OCI-LY1 (cell line): ENCODE measurements around the gene SDK2.

Experiments
- H2AFZ ChIP-seq: fragments of 200-600 bp; sonication (generic), shearing (Covaris generic); 2 replicates; pipeline ENCODE4 v1.6.0; 2014; ENCODE audit warnings: antibody characterized with exemption, mild to moderate bottlenecking, low read length
- H3F3A ChIP-seq: fragments of 200-600 bp; sonication (generic), shearing (Covaris generic); 2 replicates; pipeline ENCODE4 v1.6.0; 2014; ENCODE audit warnings: mild to moderate bottlenecking, antibody characterized with exemption, low read length, moderate library complexity; ENCODE audit not compliant: insufficient read depth
- H3K27ac ChIP-seq: fragments of 200-600 bp; sonication (generic); 2 replicates; pipeline ENCODE4 v1.5.1; 2014; ENCODE audit warnings: low read length, mixed run types, mild to moderate bottlenecking, low read depth; ENCODE audit not compliant: poor library complexity, severe bottlenecking
- H3K27me3 ChIP-seq: fragments of 200-600 bp; sonication (generic); 2 replicates; pipeline ENCODE4 v1.6.0; 2014; ENCODE audit warnings: antibody characterized with exemption, mild to moderate bottlenecking, low read length, moderate library complexity; ENCODE audit not compliant: insufficient read depth
- H3K36me3 ChIP-seq: fragments of 200-600 bp; sonication (generic); 2 replicates; pipeline ENCODE4 v1.6.1; 2014; ENCODE audit warnings: mild to moderate bottlenecking, antibody characterized with exemption, low read length, moderate library complexity, mixed read lengths; ENCODE audit not compliant: insufficient read depth
- H3K4me1 ChIP-seq: fragments of 200-600 bp; sonication (generic); 2 replicates; pipeline ENCODE4 v1.5.1; 2014; ENCODE audit warnings: mild to moderate bottlenecking, low read length, moderate library complexity; ENCODE audit not compliant: insufficient read depth, severe bottlenecking
- H3K4me2 ChIP-seq: fragments of 200-600 bp; sonication (generic), shearing (Covaris generic); 2 replicates; pipeline ENCODE4 v1.6.1; 2014; ENCODE audit warnings: low read length
- H3K4me3 ChIP-seq: fragments of 200-600 bp; sonication (generic); 2 replicates; pipeline ENCODE4 v1.5.1; 2014; ENCODE audit warnings: low read length, low read depth, mild to moderate bottlenecking, mixed read lengths; ENCODE audit not compliant: poor library complexity, severe bottlenecking
- H3K79me2 ChIP-seq: fragments of 200-600 bp; shearing (Covaris generic); 2 replicates; pipeline ENCODE4 v1.6.1; 2016; ENCODE audit warnings: mixed run types, low read length, mixed read lengths; ENCODE audit not compliant: insufficient read depth
- H3K9ac ChIP-seq: fragments of 200-600 bp; sonication (generic), shearing (Covaris generic); 2 replicates; pipeline ENCODE4 v1.6.1; 2014; ENCODE audit warnings: mild to moderate bottlenecking, low read length, mixed read lengths
- H3K9me2 ChIP-seq: fragments of 200-600 bp; sonication (generic), shearing (Covaris generic); 2 replicates; pipeline ENCODE4 v1.6.1; 2014; ENCODE audit warnings: low read depth, mild to moderate bottlenecking, low read length, mixed read lengths
- H3K9me3 ChIP-seq: fragments of 200-600 bp; shearing (Covaris generic); 2 replicates; pipeline ENCODE4 v1.6.1; 2014; ENCODE audit warnings: low read length, mixed read lengths
- H4K20me1 ChIP-seq: fragments of 200-600 bp; sonication (generic), shearing (Covaris generic); 2 replicates; pipeline ENCODE4 v1.6.0; 2016; ENCODE audit warnings: mild to moderate bottlenecking, low read length; ENCODE audit not compliant: insufficient read depth
- EZH2 ChIP-seq: fragments of 200-600 bp; sonication (generic), shearing (Covaris generic); IDR thresholded peaks from 2 replicates; pipeline ENCODE4 v1.8.0; 2017; ENCODE audit warnings: borderline replicate concordance, mixed run types, mild to moderate bottlenecking, antibody characterized with exemption, low read length, moderate library complexity, mixed read lengths
- TF ChIP-seq, protein P1 (sequence below): fragments of 200-600 bp; sonication (generic), shearing (Covaris generic); IDR thresholded peaks from 2 replicates; pipeline ENCODE4 v1.5.1; 2017; ENCODE audit warnings: mild to moderate bottlenecking, antibody characterized with exemption, low read length, moderate library complexity, mixed read lengths

The SDK2 gene

GRCh38 chr17:73430848-73431247 is 213.4 kb downstream of the SDK2 start:
- H3K4me2 ChIP-seq = no peak overlapping the region

DNA sequence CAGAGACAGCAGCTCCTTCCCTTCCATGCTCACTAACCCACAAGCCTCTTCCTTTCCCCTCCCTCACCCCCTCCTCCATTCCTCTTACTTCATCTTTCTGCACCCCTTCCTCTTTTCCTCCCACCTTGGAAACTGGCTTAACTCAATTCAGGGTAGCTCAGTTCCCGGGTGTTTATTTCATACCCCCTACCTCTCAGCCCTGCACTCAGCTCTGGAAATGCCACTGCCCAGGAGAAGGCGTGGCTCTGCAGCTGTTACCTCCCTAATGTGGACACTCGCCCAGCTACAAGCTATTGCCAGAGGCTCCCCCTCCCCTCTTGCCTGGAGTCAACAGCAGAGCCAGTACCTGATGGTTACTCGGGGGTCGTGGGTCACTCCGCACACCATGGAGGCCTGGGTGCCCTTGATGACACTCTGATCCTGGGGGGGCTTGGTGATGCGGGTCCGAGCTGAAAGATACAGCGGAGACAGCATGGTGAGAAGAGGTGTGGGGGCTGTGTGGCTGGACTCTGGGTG is 214.0 kb downstream of the SDK2 start:
- Histone ChIP-seq H3K27me3 (0 out of 2 replicates have a peak, but pooled peaks cover 4% of the 10 kb centered on the region), H3K27ac (no peak overlapping the region), H2AFZ (no peak overlapping the region), H3K9me3 (no peaks in the 10 kb centered on the region), H3K36me3 (no peaks in the 10 kb centered on the region), H4K20me1 (no peaks in the 10 kb centered on the region), H3F3A (no peaks in the 10 kb centered on the region), H3K9me2 (no peaks in the 10 kb centered on the region), H3K79me2 (no peaks in the 10 kb centered on the region), H3K4me2 (no peak overlapping the region), H3K4me3 (no peak overlapping the region), H3K9ac (no peak overlapping the region), H3K4me1 (no peaks in the 10 kb centered on the region)
- TF ChIP-seq EZH2 = no peak
- TF ChIP-seq, protein P1, sequence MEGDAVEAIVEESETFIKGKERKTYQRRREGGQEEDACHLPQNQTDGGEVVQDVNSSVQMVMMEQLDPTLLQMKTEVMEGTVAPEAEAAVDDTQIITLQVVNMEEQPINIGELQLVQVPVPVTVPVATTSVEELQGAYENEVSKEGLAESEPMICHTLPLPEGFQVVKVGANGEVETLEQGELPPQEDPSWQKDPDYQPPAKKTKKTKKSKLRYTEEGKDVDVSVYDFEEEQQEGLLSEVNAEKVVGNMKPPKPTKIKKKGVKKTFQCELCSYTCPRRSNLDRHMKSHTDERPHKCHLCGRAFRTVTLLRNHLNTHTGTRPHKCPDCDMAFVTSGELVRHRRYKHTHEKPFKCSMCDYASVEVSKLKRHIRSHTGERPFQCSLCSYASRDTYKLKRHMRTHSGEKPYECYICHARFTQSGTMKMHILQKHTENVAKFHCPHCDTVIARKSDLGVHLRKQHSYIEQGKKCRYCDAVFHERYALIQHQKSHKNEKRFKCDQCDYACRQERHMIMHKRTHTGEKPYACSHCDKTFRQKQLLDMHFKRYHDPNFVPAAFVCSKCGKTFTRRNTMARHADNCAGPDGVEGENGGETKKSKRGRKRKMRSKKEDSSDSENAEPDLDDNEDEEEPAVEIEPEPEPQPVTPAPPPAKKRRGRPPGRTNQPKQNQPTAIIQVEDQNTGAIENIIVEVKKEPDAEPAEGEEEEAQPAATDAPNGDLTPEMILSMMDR = no peak

More at GRCh38 chr17:73430848-73431247, 213.4 kb downstream of the SDK2 start:
- Histone ChIP-seq H3K9me2 (no peaks in the 10 kb centered on the region), H4K20me1 (no peaks in the 10 kb centered on the region), H3K79me2 (no peaks in the 10 kb centered on the region), H3K4me3 (no peak overlapping the region), H3K9me3 (no peaks in the 10 kb centered on the region), H3K9ac (no peak overlapping the region), H3K27ac (no peak overlapping the region), H3K4me1 (no peaks in the 10 kb centered on the region), H3F3A (no peaks in the 10 kb centered on the region), H3K27me3 (0 out of 2 replicates have a peak, but pooled peaks cover 4% of the 10 kb centered on the region), H2AFZ (no peak overlapping the region), H3K36me3 (no peaks in the 10 kb centered on the region)
- no peak for TF ChIP-seq EZH2
- TF ChIP-seq, protein P1 = no peak

- Histone ChIP-seq H4K20me1 (no peaks in the 10 kb centered on the region), H3K4me3 (no peak overlapping the region), H3K9ac (no peak overlapping the region), H3K9me2 (no peaks in the 10 kb centered on the region), H3K4me2 (no peak overlapping the region), H3K9me3 (no peaks in the 10 kb centered on the region), H3K36me3 (no peaks in the 10 kb centered on the region), H3K27me3 (0 out of 2 replicates have a peak, but pooled peaks cover 4% of the 10 kb centered on the region), H3K27ac (no peak overlapping the region), H2AFZ (no peak overlapping the region), H3K4me1 (no peaks in the 10 kb centered on the region), H3K79me2 (no peaks in the 10 kb centered on the region), H3F3A (no peaks in the 10 kb centered on the region)
- no peak for TF ChIP-seq EZH2
- TF ChIP-seq, protein P1 = peak; percentile 96
Observed at GRCh38 chr17:73429440-73430164, 214.6 kb downstream of the SDK2 start.
